H1 (cell line): Measurements from ENCODE around the gene DHTKD1. TPM values are rescaled to one million over a fixed set of nuclear protein-coding genes. Genes with fewer than 3 reads are reported as not detected.

Experiments
- CTCF ChIA-PET: fragments of 300-600 bp; sonication (Branson Sonifier 250); formaldehyde crosslinking; loops from one replicate; lab custom pipeline; 2021; ENCODE audit not compliant: partially characterized antibody; lab: Charles Lee
- POLR2A ChIA-PET: fragments of 300-600 bp; sonication (Branson Sonifier 250); formaldehyde crosslinking; loops from one replicate; lab custom pipeline; 2021; ENCODE audit warnings: inconsistent platforms; ENCODE audit not compliant: partially characterized antibody; lab: Charles Lee
- DNase-seq, 2 experiments: peaks; one replicate each; pipeline versions ENCODE4 v3.0.0 to v3.0.0-alpha.2; 2010 to 2022; ENCODE audit warnings: low spot score in 2 of 2, low read depth in 1 of 2, mixed read lengths in 1 of 2
- FAIRE-seq: peaks from 2 replicates; lab custom pipeline; 2011; peaks lifted over from hg19 to GRCh38; lab: Jason Lieb, UNC
- H2AFZ ChIP-seq: 2 replicates; pipeline ENCODE4 v1.8.1; 2012; ENCODE audit warnings: low read length, inconsistent platforms
- H2AK5ac ChIP-seq: 2 replicates; pipeline ENCODE4 v1.6.1; 2013; ENCODE audit warnings: low read depth, low read length
- H2BK120ac ChIP-seq: replicated peaks from 2 replicates; pipeline ENCODE3; 2013; ENCODE audit warnings: low read depth, low read length, inconsistent platforms
- H2BK12ac ChIP-seq: 2 replicates; pipeline ENCODE4 v1.6.1; 2013; ENCODE audit warnings: low read depth, low read length
- H2BK15ac ChIP-seq: 2 replicates; pipeline ENCODE4 v1.6.1; 2013; ENCODE audit warnings: low read length
- H2BK20ac ChIP-seq: 2 replicates; pipeline ENCODE4 v1.6.1; 2013; ENCODE audit warnings: low read length
- H2BK5ac ChIP-seq: 2 replicates; pipeline ENCODE4 v1.6.1; 2013; ENCODE audit warnings: low read depth, low read length
- H3K14ac ChIP-seq: 2 replicates; pipeline ENCODE4 v1.6.1; 2013; ENCODE audit warnings: inconsistent platforms; ENCODE audit not compliant: insufficient read length
- H3K18ac ChIP-seq: 2 replicates; pipeline ENCODE4 v1.6.1; 2013; ENCODE audit warnings: low read length; ENCODE audit errors: extremely low read depth
- H3K23ac ChIP-seq: 2 replicates; pipeline ENCODE4 v1.6.1; 2013; ENCODE audit warnings: inconsistent platforms; ENCODE audit not compliant: insufficient read length
- H3K23me2 ChIP-seq: 2 replicates; pipeline ENCODE4 v1.6.1; 2013; ENCODE audit warnings: low read depth, low read length
- H3K27ac ChIP-seq: 2 replicates; pipeline ENCODE4 v1.6.1; 2011; ENCODE audit warnings: low read depth, low read length, inconsistent platforms
- H3K27me3 ChIP-seq, 4 experiments: replicated peaks in 1 of 4; 1 replicate in 1 of 4; 2 replicates in 3 of 4; pipeline versions ENCODE4 v1.6.1 to v1.8.1; 2011 to 2013; ENCODE audit warnings: low read length in 3 of 4, mild to moderate bottlenecking in 3 of 4, inconsistent platforms in 2 of 4, mixed read lengths in 2 of 4, moderate library complexity in 1 of 4; ENCODE audit not compliant: control insufficient read depth in 3 of 4, insufficient read depth in 3 of 4; ENCODE audit errors: extremely low read depth in 1 of 4
- H3K36me3 ChIP-seq, 4 experiments: 2 replicates each; pipeline versions ENCODE4 v1.6.1 to v1.8.1; 2011 to 2013; ENCODE audit warnings: mild to moderate bottlenecking in 4 of 4, low read length in 3 of 4, moderate library complexity in 2 of 4, control low read depth in 1 of 4, inconsistent platforms in 1 of 4; ENCODE audit not compliant: insufficient read depth in 4 of 4, control insufficient read depth in 2 of 4
- H3K4ac ChIP-seq: replicated peaks from 2 replicates; pipeline ENCODE3; 2013; ENCODE audit warnings: low read length, low read depth, mixed read lengths, inconsistent platforms; ENCODE audit not compliant: insufficient read length
- H3K4me1 ChIP-seq, 4 experiments: replicated peaks in 1 of 4; 1 replicate in 1 of 4; 2 replicates in 3 of 4; pipeline versions ENCODE4 v1.6.1 to v1.8.1; 2011 to 2013; ENCODE audit warnings: low read length in 3 of 4, inconsistent platforms in 2 of 4, mixed read lengths in 1 of 4; ENCODE audit not compliant: insufficient read depth in 4 of 4, control insufficient read depth in 3 of 4
- H3K4me2 ChIP-seq, 2 experiments: 2 replicates each; pipeline versions ENCODE4 v1.6.1 to v1.8.1; 2011 to 2013; ENCODE audit warnings: low read depth in 2 of 2, low read length in 2 of 2, control low read depth in 1 of 2, inconsistent platforms in 1 of 2, mild to moderate bottlenecking in 1 of 2; ENCODE audit not compliant: insufficient read depth in 1 of 2
- H3K4me3 ChIP-seq, 4 experiments: fragments of 200-600, 300-600 bp in 1 of 4; sonication (generic), shearing (Covaris generic), sonication (Bioruptor Twin) in 1 of 4; 2 replicates each; pipeline versions ENCODE4 v1.5.1 to v1.8.1; 2011 to 2016; ENCODE audit warnings: low read length in 4 of 4, low read depth in 3 of 4, control low read depth in 2 of 4, inconsistent platforms in 2 of 4, mild to moderate bottlenecking in 2 of 4, mixed read lengths in 1 of 4, moderate library complexity in 1 of 4; ENCODE audit not compliant: insufficient read depth in 2 of 4; ENCODE audit errors: extremely low read depth in 1 of 4
- H3K56ac ChIP-seq: replicated peaks from 2 replicates; pipeline ENCODE3; 2013; ENCODE audit warnings: low read depth, mild to moderate bottlenecking, mixed read lengths, low read length, inconsistent platforms; ENCODE audit not compliant: insufficient read length
- H3K79me1 ChIP-seq: 2 replicates; pipeline ENCODE4 v1.6.1; 2013; ENCODE audit warnings: low read depth, low read length, control low read depth
- H3K79me2 ChIP-seq, 2 experiments: 2 replicates each; pipeline versions ENCODE4 v1.6.1 to v1.8.1; 2012 to 2013; ENCODE audit warnings: low read length in 2 of 2, mild to moderate bottlenecking in 2 of 2, inconsistent platforms in 1 of 2; ENCODE audit not compliant: insufficient read depth in 2 of 2, control insufficient read depth in 1 of 2
- H3K9ac ChIP-seq, 4 experiments: replicated peaks in 1 of 4; 1 replicate in 1 of 4; 2 replicates in 3 of 4; pipeline versions ENCODE4 v1.6.1 to v1.8.1; 2011 to 2013; ENCODE audit warnings: low read depth in 3 of 4, low read length in 3 of 4, control low read depth in 2 of 4, mild to moderate bottlenecking in 2 of 4, moderate library complexity in 2 of 4, inconsistent platforms in 1 of 4; ENCODE audit errors: extremely low read depth in 1 of 4
- H3K9me3 ChIP-seq, 2 experiments: 2 replicates each; pipeline versions ENCODE4 v1.6.1 to v1.8.1; 2012 to 2013; ENCODE audit warnings: mild to moderate bottlenecking in 2 of 2, moderate library complexity in 2 of 2, control low read depth in 1 of 2, inconsistent platforms in 1 of 2, low read depth in 1 of 2, low read length in 1 of 2, mixed read lengths in 1 of 2; ENCODE audit not compliant: insufficient read depth in 2 of 2
- H4K20me1 ChIP-seq, 2 experiments: replicated peaks in 1 of 2; 2 replicates each; pipeline versions ENCODE3 to v1.8.1; 2011 to 2013; ENCODE audit warnings: inconsistent platforms in 2 of 2, low read length in 2 of 2, mild to moderate bottlenecking in 1 of 2; ENCODE audit not compliant: insufficient read depth in 2 of 2, control insufficient read depth in 1 of 2
- H4K5ac ChIP-seq: 2 replicates; pipeline ENCODE4 v1.6.1; 2013; ENCODE audit warnings: low read length, low read depth, mixed read lengths, inconsistent platforms; ENCODE audit not compliant: insufficient read length
- H4K8ac ChIP-seq: 2 replicates; pipeline ENCODE4 v1.8.0; 2013; ENCODE audit warnings: mild to moderate bottlenecking, moderate library complexity, low read length, inconsistent platforms; ENCODE audit not compliant: insufficient read depth; ENCODE audit errors: extremely low read depth
- H4K91ac ChIP-seq: replicated peaks from 2 replicates; pipeline ENCODE3; 2013; ENCODE audit warnings: low read length, mixed read lengths, inconsistent platforms; ENCODE audit not compliant: insufficient read length
- CHD1 ChIP-seq: IDR thresholded peaks from 2 replicates; pipeline ENCODE4 v1.6.1; 2012; ENCODE audit warnings: low read depth, low read length, improper control_type of control experiment
- JUN ChIP-seq: IDR thresholded peaks from 2 replicates; pipeline ENCODE4 v1.6.1; 2011; ENCODE audit warnings: low read depth, mild to moderate bottlenecking, improper control_type of control experiment, low read length
- KDM4A ChIP-seq: IDR thresholded peaks from one replicate; pipeline ENCODE4 v1.7.1; 2012; ENCODE audit warnings: low read depth, mild to moderate bottlenecking, moderate library complexity, low read length, inconsistent platforms; ENCODE audit not compliant: severe bottlenecking
- KDM5A ChIP-seq: fragments of 200-600 bp; IDR thresholded peaks from 2 replicates; pipeline ENCODE4 v1.7.1; 2012; ENCODE audit warnings: mild to moderate bottlenecking, low read length, inconsistent platforms, mixed read lengths
- MAFK ChIP-seq: IDR thresholded peaks from 2 replicates; pipeline ENCODE4 v1.6.1; 2012; ENCODE audit warnings: low read depth, mild to moderate bottlenecking, improper control_type of control experiment, low read length
- NRF1 ChIP-seq: IDR thresholded peaks from 2 replicates; pipeline ENCODE4 v1.6.1; 2011; ENCODE audit warnings: mild to moderate bottlenecking, low read depth, low read length, improper control_type of control experiment
- POU5F1 ChIP-seq: IDR thresholded peaks from 2 replicates; pipeline ENCODE4 v1.6.1; 2011; ENCODE audit warnings: low read depth, mild to moderate bottlenecking, low read length, moderate library complexity
- RNF2 ChIP-seq: fragments of 200-900, 300-1000 bp; sonication (generic); IDR thresholded peaks from 2 replicates; pipeline ENCODE4 v1.7.1; 2016; ENCODE audit warnings: borderline replicate concordance, low read depth, mild to moderate bottlenecking, antibody characterized with exemption, low read length; ENCODE audit not compliant: poor library complexity, severe bottlenecking; ENCODE audit errors: missing control alignments
- SP2 ChIP-seq: IDR thresholded peaks from 2 replicates; pipeline ENCODE4 v1.6.1; 2012; ENCODE audit warnings: mild to moderate bottlenecking, low read length, inconsistent platforms
- SUZ12 ChIP-seq: fragments of 200-600 bp; sonication (generic); IDR thresholded peaks from 2 replicates; pipeline ENCODE4 v1.6.1; 2012; ENCODE audit warnings: mild to moderate bottlenecking, inconsistent platforms, low read length, moderate library complexity, mixed read lengths
- TAF1 ChIP-seq: IDR thresholded peaks from 2 replicates; pipeline ENCODE4 v1.6.1; 2011; ENCODE audit warnings: mild to moderate bottlenecking, low read depth, low read length
- TEAD4 ChIP-seq: IDR thresholded peaks from 2 replicates; pipeline ENCODE4 v1.6.1; 2012; ENCODE audit warnings: low read depth, low read length, inconsistent platforms, mixed read lengths
- YY1 ChIP-seq: IDR thresholded peaks from 2 replicates; pipeline ENCODE4 v1.6.1; 2011; ENCODE audit warnings: low read depth, mild to moderate bottlenecking, low read length
- WGBS, 2 experiments: shearing (Covaris generic) in 1 of 2; methylation state at CpG; one replicate each; pipeline versions ENCODE4 v1.1.6 to v1.1.7; 2013 to 2015; ENCODE audit warnings: low lambda C conversion rate in 2 of 2, mixed read lengths in 2 of 2, inconsistent platforms in 1 of 2, low coverage in 1 of 2, missing lambda C conversion rate in 1 of 2; ENCODE audit not compliant: insufficient replicate concordance in 2 of 2, insufficient coverage in 1 of 2, insufficient read length in 1 of 2; ENCODE audit errors: extremely low coverage in 1 of 2, missing lambda C conversion rate in 1 of 2; 5-methylcytosine and 5-hydroxymethylcytosine counted together
- polyA plus RNA-seq, 7 experiments: library from polyadenylated mRNA; depleted of rRNA in 3 of 7; stranded (reverse) in 5 of 7; unstranded in 2 of 7; fragments of >200 nt in 5 of 7; fragments of 200-250 nt in 2 of 7; gene quantifications; 1 replicate in 5 of 7; 2 replicates in 1 of 7; 4 replicates in 1 of 7; pipeline versions ENCODE4 v1.2.1 to v1.2.3, GENCODE V29; 2011 to 2013; ENCODE audit warnings: missing spikeins in 2 of 7, mixed read lengths in 2 of 7
- total RNA-seq: library from RNA; stranded (reverse); fragmentation: NEBNext Ultra II Directional; extraction: Animal tissue kit (Norgen Biotek cat#: 25700); gene quantifications from 2 replicates; pipeline ENCODE4 v1.2.1, GENCODE V29; 2021

Gene DHTKD1
- total and polyA plus RNA-seq, 2 of the 8 experiments (the other 6 are each of a cell fraction or from before 2014, with no cell fraction given), result 49.8 to 74.9 TPM

GRCh38 chr10:12022580-12023257, 46.0 kb upstream of the DHTKD1 start:
- no peak overlapping the region for H3K4ac ChIP-seq
- H3K36me3 ChIP-seq, result peaks cover 0 to 10% (median under 1%) of the 10 kb centered on the region in 4 experiments; a peak in 3 of 8 replicates
- no peak overlapping the region for H2BK5ac ChIP-seq
- H3K27ac ChIP-seq, result no peak overlapping the region
- 88% methylated on average over 1 of the region's 1 CpG; no CpG with 5 or more reads in 1 of the 2 experiments for WGBS, 2 experiments
- H2BK120ac ChIP-seq, result no peak overlapping the region
- H4K91ac ChIP-seq, result no peak overlapping the region
- ChIA-PET POLR2A (no interaction called here), CTCF (interaction anchor here (0.8 to 1.0 kb wide), 2 partner anchors 11 to 170 kb away, joined by 3 to 6 read pairs; no protein-coding TSS in a partner anchor)
- FAIRE-seq, result no peak
- no peaks in the 10 kb centered on the region for H3K4me1 ChIP-seq
- no peak overlapping the region for H4K5ac ChIP-seq
- H2BK20ac ChIP-seq, result no peak overlapping the region
- H2BK15ac ChIP-seq, result no peak overlapping the region
- H3K4me3 ChIP-seq, result no peak overlapping the region
- H2BK12ac ChIP-seq, result no peak overlapping the region
- H3K23me2 ChIP-seq, result no peaks in the 10 kb centered on the region
- peaks cover 0 to 3% of the 10 kb centered on the region in 2 experiments for H4K20me1 ChIP-seq
- no peaks in the 10 kb centered on the region for H3K9me3 ChIP-seq
- H3K4me2 ChIP-seq, result no peak overlapping the region
- H3K79me2 ChIP-seq, result peaks cover 0 to 74% of the 10 kb centered on the region in 2 experiments; a peak in 3 of 4 replicates
- H3K9ac ChIP-seq, result no peak overlapping the region
- H3K27me3 ChIP-seq, result no peaks in the 10 kb centered on the region
- H3K18ac ChIP-seq, result no peak overlapping the region
- H3K79me1 ChIP-seq, result no peaks in the 10 kb centered on the region; the same call in 1 of the 2 replicates
- DNase-seq, result no peak
- H4K8ac ChIP-seq, result no peak overlapping the region
- no peak overlapping the region for H3K14ac ChIP-seq
- H3K23ac ChIP-seq, result no peak overlapping the region
- H2AFZ ChIP-seq, result no peak overlapping the region
- no peak overlapping the region for H2AK5ac ChIP-seq
- no peak overlapping the region for H3K56ac ChIP-seq
- no peak for TF ChIP-seq SP2
- TF ChIP-seq TAF1, result no peak
- no peak for TF ChIP-seq YY1
- TF ChIP-seq JUN, result no peak
- TF ChIP-seq KDM4A, result no peak
- no peak for TF ChIP-seq RNF2
- no peak for TF ChIP-seq CHD1
- TF ChIP-seq SUZ12, result no peak
- TF ChIP-seq KDM5A, result no peak
- TF ChIP-seq NRF1, result no peak
- no peak for TF ChIP-seq TEAD4
- TF ChIP-seq POU5F1, result no peak
- TF ChIP-seq MAFK, result no peak
